GM21737 (cell line): ENCODE data around the gene USP30.

Experiments
- ATAC-seq: cut with Tn5 transposase; IDR thresholded peaks from one replicate; pipeline ENCODE4 v1.9.1; 2021; ENCODE audit warnings: mild to moderate bottlenecking, moderate library complexity; ENCODE audit not compliant: unreplicated experiment

USP30 gene

GRCh38 chr12:109124878-109125648, 72.7 kb downstream of the USP30 start:
- no peak for ATAC-seq

GRCh38 chr12:109125791-109126190, 73.4 kb downstream of the USP30 start:
- no peak for ATAC-seq

GRCh38 chr12:109126784-109127183, 74.4 kb downstream of the USP30 start:
- ATAC-seq, result no peak

- no peak for ATAC-seq
These were observed 75.3 kb downstream of the USP30 start for GRCh38 chr12:109127533-109128242.

- no peak for ATAC-seq
These were observed 78.1 kb downstream of the USP30 start for GRCh38 chr12:109130297-109131153.

GRCh38 chr12:109131154-109132050, 79.0 kb downstream of the USP30 start:
- no peak for ATAC-seq

- no peak for ATAC-seq
These were observed 82.0 kb downstream of the USP30 start for GRCh38 chr12:109134186-109134917.

- ATAC-seq, result no peak
These were observed 84.7 kb downstream of the USP30 start for GRCh38 chr12:109137055-109137454.
